SH-SY5Y (cell line): ENCODE results near the gene DDX54.

ENCODE experiments used
- GATA2 ChIP-seq: IDR thresholded peaks from 2 replicates; pipeline ENCODE4 v1.6.1; 2011; ENCODE audit warnings: mild to moderate bottlenecking, low read depth, low read length
- GATA3 ChIP-seq: IDR thresholded peaks from 2 replicates; pipeline ENCODE4 v1.6.1; 2011; ENCODE audit warnings: low read depth, mild to moderate bottlenecking, low read length, moderate library complexity

- TF ChIP-seq GATA2 (no peak), GATA3 (no peak)
Measured at GRCh38 chr12:113129664-113130456, 55.4 kb downstream of the DDX54 start.
